Stimulated activated CD8-positive, alpha-beta memory T cell treated with anti-CD3 and anti-CD28 coated beads, Interleukin-4, amount 100 ng/mL, for 4 hours (primary cell): Measurements from ENCODE around the gene PPP2R1A.

Experiments used
- DNase-seq, 2 donors: peaks; one replicate each; pipeline ENCODE4 v3.0.0-alpha.2; 2020; ENCODE audit warnings: low read depth in 2 of 2, low spot score in 1 of 2

PPP2R1A gene

DNA sequence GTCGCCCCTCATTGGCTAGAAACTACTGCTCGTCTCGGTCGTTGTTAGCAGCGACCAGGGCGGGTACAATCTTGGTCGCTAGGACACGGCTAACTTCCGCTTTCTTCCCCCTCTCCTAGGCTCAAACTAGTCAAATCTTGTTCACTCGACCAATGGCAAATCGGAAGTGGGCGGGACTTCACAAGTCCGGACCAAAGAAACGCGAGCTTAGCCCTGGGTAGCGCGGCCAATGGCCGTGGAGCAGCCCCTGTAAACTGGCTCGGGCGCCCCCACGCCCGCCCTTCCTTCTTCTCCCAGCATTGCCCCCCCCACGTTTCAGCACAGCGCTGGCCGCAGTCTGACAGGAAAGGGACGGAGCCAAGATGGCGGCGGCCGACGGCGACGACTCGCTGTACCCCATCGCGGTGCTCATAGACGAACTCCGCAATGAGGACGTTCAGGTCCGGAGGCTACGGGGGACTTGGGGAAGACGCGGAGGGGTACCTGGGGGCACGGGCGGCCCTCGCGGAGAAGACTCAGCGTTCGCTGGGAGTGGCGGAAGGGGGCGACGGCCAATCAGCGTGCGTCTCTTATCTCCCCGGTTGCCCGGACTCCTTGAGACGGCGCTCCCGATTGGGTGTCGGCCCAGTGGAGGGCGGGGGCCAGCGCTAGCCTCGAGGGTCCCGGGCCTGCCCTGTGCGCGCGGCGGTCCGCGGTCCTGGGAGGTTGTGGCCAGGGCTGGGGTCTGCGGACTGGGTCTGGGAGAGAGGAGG is at the start of gene PPP2R1A:
PPP2R1A (plus strand) TSS at position 318 of the 752 bp plus-strand sequence; CDS start at position 363, 45 bp downstream.
- peak; percentile 95 to 98 for DNase-seq

DNA sequence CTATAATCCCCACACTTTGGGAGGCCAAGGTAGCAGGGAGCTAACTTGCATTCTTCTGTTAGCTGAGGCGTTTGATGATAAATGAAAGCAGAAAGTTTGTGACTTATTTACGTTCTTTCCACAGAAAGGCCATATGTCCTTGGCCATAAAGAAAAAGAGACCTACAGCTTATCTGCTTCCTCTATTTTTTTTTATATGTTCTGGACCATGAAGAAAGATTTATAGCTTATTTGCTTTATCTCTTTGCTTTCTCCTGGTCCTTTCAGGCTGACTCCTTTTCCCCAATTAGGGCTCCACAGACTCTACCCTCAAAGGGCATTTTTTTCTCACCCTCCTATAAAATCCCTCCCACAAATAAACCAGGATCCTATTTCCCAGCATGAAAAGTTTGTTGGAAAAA is 48.6 kb upstream of the PPP2R1A start:
- DNase-seq, result no peak

DNA sequence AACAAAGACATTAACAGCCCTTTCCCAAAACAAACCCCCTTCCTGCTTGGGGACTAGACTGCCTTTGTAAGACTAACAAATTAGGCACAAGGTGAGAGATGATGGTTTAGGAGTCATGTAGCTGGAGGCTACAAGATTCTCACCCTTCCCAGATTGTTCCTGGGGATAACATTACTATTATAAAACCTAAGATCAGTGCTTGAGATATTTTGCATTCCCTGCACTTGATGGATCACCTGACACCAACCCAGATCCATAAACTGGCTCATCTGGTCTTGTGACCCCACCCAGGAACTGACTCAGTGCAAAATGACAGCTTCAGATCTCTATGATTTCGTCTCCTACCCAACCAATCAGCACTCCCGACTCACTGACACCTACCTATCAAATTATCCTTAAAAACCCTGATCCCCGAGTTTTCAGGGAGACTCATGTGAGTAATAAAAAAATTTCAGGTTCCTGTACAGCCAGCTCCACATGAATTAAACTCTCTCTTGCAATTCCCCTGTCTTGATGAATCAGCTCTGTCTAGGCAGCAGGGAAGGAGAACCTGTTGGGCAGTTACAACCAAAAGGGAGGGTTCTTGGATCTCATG is 47.8 kb upstream of the PPP2R1A start:
- no peak for DNase-seq

DNA sequence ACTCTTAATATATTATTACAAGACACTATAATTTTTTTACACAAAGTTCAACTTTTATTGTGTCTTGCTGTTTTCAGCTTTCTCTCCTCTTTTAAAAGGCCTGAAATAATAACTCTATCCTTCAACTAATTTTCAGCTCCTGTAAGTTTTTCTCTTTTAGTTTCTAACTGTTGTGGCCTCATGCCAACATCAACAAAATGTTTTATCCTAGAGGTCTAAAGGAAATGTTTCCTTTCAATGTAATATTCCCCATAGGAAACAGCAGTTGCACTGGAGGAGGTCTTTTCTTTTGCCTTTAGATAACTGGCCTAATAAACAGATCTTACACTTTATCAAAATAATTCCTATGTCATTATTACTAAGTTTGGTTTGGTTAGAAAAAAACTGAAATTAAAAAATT is 41.6 kb upstream of the PPP2R1A start:
- DNase-seq, result no peak

DNA sequence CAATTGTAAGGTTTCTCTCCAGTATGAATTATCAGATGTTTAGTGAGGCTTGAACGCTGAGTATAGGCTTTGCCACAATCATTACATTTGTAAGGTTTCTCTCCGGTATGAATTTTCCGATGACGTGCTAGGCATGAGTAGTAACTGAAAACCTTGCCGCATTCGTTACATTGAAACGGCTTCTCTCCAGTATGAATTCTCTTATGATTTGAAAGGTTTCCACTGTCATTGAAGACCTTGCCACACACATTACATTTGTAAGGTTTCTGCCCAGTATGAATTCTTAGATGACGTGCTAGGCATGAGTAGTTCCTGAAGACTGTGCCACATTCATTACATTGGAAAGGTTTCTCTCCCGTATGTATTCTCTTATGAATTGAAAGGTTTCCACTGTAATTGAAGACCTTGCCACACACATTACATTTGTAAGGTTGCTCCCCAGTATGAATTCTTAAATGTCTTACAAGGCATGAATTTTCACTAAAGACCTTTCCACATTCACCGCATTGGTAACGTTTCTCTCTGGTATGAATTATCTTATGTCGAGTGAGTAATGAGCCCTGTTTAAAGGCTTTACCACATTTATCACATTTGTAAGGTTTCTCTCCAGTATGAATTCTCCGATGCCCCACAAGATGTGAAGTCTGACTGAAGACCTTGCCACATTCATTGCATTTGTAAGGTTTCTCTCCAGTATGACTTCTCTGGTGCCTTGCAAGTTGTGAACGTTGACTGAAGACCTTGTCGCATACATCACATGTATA is 34.1 kb upstream of the PPP2R1A start:
- DNase-seq, result no peak

DNA sequence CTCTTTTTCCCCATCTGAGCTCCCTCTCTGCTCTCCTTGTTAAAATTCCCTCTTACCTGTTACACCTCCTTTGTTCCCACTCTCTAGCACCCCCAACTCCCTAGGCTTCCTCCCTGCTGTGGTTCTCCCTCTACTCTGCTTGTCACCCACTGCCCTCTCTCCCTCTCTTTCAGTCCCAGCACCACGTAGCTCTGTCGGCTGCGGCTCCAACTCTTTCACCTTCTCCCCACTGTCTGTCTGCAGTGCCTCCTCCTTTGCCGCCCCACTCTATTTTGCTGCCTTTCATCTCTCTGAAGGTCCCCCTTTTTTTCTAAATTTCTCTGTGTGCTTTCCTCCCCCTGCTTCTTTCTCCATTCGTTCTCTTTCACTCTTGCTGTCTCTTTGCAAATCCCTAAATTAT is 19.5 kb upstream of the PPP2R1A start:
- DNase-seq, result no peak

DNA sequence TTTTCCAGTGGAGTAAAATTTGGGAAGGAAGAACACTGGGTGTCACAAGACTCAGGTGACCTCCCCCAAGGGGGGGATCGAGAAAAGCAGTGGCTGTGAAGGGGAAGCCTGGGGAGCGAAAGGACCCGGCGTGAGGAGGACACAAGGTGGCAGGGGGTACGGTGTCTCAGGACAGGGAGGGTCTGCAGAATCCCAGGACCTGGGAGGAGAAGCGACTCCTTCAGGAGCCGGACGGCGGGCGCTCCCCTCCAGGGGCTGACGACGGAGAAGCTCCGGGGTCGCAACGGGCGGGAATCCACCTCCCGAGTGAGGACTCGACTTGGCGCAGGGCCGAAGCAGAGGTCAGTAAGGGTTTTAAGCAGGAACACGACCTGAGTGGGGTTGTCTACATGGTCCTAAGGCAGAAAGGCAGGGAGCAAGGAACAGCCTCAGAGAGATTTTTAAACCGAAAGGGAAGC is 19.0 kb upstream of the PPP2R1A start:
- DNase-seq, result no peak

DNA sequence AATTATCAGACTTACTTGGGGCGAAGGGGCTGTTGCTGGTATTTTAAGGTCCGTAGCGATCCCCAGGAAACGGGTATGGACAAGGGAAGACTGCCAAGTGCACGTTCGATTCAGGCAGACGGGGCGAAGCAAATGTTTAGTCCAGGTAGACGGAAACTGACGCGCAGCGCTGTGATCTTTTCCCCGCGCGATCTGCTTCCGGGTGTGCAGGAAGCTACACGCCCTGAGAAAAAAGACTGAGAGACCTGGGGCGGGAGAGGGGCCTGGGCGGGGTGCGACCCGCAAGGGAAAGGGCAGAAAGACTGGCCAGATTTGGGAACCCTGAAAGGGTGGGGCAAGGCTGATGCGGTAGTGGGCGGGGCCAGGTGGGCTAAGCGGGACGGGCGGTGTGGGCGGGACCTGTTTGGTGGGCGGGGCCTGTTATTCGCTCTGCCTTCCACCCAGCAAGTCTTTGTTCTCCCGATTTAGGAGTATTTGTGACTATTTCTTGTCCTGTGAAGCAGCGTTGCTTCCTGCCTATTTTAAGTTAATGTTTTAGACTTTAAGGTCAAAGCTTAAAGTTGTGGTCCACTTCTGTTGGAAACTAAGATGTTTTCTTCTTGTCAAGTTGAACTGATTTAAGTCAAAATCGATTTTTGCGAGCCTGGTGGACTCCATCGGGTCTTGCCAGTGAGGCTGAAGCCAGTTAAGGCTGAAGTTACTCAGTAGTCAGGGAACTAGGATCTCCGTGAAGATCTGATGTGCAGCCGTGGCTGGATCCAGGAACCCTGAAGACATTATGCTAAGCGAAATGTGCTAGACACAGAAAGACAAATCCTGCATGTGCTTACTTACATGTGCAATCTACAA is 18.3 kb upstream of the PPP2R1A start, which contains the start of gene ZNF836:
ZNF836 (minus strand) TSS at position 301 of the 849 bp plus-strand sequence. CDS start 3,549 bp downstream, outside the sequence.
- DNase-seq, result peak; percentile 83 to 84

DNA sequence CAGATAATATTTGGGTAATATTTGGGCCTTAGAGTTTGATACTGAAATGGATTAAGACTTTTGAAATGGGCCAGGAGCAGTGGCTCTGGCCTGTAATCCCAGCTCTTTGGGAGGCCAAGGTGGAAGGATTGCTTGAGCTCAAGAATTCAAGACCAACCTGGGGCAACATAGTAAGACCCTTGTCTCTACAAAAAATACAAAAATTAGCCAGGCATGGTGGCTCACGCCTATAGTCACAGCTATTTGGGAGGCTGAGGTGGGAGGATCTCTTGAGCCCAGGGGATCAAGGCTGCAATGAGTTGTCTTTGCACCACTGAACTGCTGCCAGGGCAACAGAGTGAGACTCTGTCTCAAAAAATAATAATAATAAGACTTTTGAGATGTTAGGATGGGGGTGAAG is 17.5 kb upstream of the PPP2R1A start:
- DNase-seq, result no peak

DNA sequence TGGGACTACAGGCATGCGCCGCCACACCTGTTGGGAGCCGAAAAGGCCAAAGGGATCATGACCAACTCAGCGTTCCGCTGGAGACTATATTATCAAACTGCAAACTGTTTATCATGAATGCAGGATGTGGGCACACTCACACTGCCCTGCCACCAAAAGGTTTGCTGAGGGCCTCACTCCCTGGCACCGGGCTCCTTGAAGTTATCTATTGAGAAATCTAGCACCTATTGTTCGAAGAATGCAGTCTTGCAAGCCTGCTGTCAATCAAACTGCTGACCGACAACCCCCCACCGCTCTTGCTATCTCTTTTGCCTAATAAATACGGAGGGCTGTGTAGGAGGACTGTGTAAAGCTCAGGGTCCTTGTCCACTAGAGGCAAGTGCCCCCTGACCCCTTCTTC is 13.3 kb upstream of the PPP2R1A start:
- no peak for DNase-seq

DNA sequence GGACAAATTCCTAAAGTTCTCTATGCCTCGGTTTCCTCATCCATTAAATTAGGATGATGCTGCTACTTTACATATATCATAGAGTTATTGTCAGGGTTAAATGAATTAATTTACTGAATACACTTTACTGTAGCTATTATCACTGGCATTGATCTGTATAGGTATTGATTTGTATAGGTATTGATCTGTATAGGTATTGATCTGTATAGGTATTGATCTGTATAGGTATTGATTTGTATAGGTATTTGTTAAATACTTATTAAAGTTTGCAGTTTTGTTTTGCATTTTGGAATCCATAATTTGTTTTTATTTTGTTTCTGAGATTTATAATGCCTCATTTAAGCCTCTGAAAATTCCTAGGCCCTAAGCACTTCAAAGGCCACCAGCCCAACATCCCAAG is 2.4 kb upstream of the PPP2R1A start:
- DNase-seq, result no peak

DNA sequence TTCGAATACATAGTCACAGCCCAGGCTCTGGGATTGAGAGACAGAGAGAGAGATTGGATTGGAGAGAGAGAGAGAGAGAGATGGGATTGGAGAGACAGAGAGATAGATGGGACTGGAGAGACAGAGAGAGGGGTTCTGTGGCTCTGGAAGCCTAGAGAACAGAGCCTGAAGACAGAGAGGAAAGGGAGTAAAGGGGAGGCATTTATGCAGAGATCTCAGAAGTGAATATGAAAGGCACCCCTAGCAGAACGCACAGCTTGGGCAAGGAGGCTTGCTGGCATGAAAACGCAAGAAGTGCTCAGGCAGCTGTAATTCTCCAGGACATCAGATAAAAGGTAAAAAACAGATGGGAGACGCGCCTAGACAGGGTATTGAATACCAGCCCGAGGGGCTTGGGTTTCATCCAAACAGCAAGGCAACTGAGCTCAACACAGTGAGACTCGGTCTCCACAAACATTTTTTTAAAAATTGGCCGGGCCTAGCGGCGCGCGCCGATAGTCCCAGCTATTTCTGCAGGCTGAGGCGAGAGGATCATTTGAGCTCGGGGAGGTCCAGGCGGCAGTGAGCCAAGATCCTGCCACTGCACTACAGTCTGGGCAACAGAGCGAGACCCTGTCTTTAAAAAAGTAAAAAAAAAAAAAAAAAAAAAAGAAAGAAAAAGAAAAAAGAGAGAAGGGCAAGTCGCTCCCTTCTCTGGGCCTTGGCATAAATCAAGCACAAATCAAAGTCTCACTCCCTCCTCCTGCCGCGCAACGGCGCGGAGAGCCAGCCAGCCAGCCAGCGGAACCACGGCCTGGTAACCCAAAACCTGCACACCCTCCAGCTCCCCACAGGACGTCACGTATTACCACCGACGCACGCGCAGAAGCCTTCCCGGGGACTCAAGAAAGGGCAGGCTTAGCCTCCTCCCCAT is 774 bp upstream of the PPP2R1A start:
- no peak for DNase-seq

DNA sequence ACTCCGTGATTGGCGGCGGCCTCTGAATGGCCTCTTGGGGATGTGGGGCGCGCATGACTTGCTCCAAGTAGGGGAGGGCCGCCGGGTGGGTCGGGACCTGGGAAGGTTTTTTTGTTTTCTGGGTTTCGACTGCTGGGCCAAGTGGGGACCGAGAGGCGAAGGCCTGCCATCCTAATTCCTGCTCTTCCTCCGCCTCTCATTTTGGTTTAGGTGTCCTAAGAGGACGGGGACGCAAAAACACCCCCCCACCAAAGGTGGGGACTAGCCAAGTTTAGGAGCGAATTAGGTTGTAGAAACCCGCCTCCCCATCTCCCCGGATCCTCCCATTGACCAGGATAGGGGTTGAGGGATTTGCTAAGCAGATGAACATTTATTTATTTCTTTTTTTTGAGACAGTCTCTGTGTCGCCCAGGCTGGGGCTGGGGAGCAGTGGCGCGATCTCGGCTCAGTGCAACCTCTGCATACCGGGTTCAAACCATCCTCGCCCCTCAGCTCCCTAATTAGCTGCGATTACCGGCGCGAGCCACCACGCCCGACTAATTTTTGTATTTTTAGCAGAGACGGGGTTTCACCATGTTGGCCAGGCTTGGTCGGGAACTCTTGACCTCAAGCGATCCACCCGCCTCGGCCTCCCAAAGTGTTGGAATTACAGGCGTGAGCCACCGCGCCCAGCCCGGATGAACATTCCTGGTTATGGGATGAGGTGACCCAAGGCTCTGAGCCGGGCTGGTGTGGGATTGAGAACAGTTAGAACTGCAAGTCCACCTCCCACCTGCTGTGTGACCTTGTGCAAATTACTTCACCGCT is 838 bp downstream of the PPP2R1A start:
- DNase-seq, result no peak

DNA sequence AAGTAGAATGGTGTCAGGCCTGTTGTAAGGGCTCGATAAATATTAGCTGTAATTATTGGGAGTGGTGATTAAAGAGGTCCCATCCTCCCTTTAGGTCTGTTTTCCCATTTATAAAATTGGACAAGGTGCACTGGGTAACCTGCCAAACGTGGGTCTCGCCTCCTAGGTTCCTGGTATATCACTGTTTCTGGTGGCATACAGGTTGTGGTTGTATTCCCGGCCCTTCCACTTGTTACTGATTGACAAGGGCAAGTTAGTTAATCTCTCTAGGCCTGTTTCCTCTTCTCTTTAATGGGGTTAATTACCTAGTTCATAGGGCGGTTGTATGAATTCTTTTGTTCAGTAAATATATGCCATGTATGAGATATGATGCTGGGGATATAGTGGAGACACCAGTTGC is 1.5 kb downstream of the PPP2R1A start:
- DNase-seq, result no peak

DNA sequence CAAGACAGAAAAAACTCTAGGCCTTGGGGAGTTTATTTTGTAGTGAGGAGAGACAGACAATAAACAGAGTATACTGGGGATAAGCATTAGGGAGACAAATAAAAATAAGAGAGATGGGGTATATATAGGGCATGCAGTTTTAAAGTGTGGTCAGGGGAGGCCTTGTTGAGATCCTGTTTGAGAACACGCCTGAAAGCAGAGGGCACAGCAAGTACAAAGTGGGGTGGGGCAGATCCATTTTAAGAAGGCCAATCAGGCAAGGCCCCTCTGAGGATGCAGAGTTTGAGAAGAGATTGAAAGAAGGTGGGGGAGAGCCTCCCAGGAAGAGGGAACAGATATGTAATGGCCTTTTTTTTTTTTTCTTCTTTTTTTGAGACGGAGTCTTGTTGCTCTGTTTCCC is 2.1 kb downstream of the PPP2R1A start:
- DNase-seq, result no peak

DNA sequence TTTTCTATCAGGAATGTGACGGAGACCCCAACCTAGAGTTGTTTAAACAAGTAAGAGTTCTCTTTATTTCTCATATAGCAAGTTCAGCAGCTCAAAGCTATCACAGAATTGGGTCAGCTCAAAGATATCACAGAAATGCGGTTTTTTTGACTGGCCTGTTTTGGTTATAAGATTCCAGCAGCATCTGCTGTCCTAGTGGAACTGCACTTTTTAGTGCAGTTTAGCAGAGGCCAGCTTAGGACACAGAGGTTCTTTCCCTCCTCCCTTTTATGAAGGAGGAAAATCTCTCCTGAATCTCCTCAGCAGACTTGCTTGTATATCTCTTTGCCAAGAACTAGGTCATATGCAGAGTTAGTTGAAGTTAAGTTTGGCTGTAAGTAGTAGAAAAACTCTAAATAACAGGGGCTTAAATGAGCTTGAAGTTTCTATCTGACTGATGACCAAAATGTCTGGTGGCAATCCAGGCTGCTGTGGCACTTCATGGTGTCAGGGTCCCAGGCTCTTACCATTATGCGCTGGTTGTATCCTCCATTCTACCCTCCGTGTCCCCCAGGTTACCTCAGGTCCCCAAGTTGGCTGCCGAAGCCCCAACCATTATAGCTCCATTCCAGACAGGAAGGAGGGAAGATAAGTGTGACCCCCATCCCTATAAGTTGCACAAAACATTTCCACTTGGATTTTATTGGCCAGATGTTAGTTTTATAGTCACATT is 6.6 kb downstream of the PPP2R1A start:
- no peak for DNase-seq

DNA sequence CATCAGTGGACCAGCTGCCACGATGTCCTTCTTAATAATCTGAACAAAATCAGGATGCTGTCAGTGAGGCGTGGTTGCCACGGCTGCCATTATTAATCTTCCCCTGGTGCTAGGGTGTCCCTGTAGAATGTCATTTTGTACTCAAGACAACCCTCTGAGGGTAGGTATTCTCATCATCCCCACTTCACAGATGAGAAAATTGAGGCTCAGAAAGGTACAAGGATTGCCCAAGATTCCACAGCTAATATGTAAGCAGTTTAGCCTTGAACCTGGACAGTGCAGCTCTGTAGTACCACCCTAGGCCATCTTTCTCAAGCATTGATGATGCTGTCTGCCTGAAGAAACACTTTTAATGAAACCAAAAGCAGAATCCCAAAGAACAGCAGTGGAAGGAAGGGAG is 8.1 kb downstream of the PPP2R1A start:
- no peak for DNase-seq

DNA sequence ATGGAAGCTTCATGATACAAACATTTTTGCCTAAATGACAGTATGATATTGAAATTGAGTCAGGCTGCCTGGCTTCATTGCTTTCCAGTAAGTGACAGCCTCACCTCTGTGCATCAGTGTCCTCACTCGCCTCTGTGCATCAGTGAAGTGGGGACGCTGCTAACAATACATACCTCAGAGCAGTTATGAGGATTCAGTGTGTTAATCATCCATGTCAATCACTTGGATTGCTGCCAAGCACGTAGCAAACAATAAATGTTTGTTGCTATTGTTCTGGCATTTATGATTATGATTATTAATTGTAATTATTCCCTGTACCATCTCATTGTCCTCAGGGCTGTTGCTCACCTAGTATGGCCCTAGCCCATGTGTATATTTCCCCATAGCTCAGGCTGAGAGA is 8.8 kb downstream of the PPP2R1A start:
- no peak for DNase-seq

DNA sequence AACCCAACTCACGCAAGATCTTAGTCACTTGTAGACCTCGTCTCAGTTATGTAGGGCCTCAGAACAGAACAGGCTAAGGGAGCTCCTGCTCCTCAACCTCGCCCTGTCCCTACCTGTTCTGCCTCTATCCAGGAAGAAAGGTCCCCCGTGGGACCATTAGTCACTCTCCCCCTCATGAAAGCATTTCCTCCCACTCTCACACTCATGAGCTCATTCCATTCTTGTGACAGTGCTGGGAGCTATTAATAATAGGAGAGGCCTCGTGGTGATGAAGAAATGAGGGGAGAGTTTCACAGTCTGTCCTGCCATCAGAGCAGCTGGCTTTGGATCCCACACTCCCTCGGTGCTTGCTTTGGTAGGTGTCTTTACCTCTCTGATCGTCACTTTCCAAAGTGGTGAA is 10.2 kb downstream of the PPP2R1A start:
- no peak for DNase-seq
